Epithelial cell of proximal tubule (primary cell): Measurements from ENCODE around the gene ZNF555. TPM values are rescaled to one million over a fixed set of nuclear protein-coding genes. Genes with fewer than 3 reads are reported as not detected.

Experiments
- DNase-seq: peaks from one replicate; pipeline ENCODE4 v3.0.0-alpha.2; 2011; ENCODE audit warnings: low read depth
- H3K4me3 ChIP-seq: 2 replicates; pipeline ENCODE4 v1.5.1; 2011; ENCODE audit warnings: low read depth, mild to moderate bottlenecking, low read length
- CTCF ChIP-seq: conservative IDR thresholded peaks from 2 replicates; pipeline ENCODE4 v1.5.1; 2012; ENCODE audit warnings: low read depth, mild to moderate bottlenecking, low read length
- total RNA-seq: library from RNA; depleted of rRNA; stranded (reverse); fragments of >200 nt; gene quantifications from 2 replicates; pipeline ENCODE4 v1.2.3, GENCODE V29; 2015

The ZNF555 gene
- total RNA-seq, 1 donor from 2014 or later = 2.9 TPM

GRCh38 chr19:2906631-2907195 is 65.4 kb downstream of the ZNF555 start:
- H3K4me3 ChIP-seq = no peak overlapping the region
- DNase-seq = no peak
- TF ChIP-seq CTCF = no peak

Other genes with a start within 250 kb of the ZNF555 start
- 0.06 TPM in 1 of 2 replicates, not detected in the other for gene GNG7, start 138.8 kb upstream of the ZNF555 start, total RNA-seq
- gene DIRAS1, start 120.1 kb upstream of the ZNF555 start, total RNA-seq = 0.94 TPM in 1 of 2 replicates, not detected in the other
- gene SLC39A3, start 101.5 kb upstream of the ZNF555 start, total RNA-seq = 42.4 and 53.1 TPM in 2 replicates
- 106 and 113 TPM in 2 replicates for gene SGTA, start 58.2 kb upstream of the ZNF555 start, total RNA-seq
- gene THOP1, start 56.0 kb upstream of the ZNF555 start, total RNA-seq = 148 and 204 TPM in 2 replicates
- 1.9 and 2.5 TPM in 2 replicates for gene ZNF554, start 21.6 kb upstream of the ZNF555 start, total RNA-seq
- 0.06 TPM in 1 of 2 replicates, not detected in the other for gene ZNF556, start 25.9 kb downstream of the ZNF555 start, total RNA-seq
- 2.7 and 4.5 TPM in 2 replicates for gene ZNF57, start 59.5 kb downstream of the ZNF555 start, total RNA-seq
- gene ZNF77, start 103.5 kb downstream of the ZNF555 start, total RNA-seq = 1.6 and 2.6 TPM in 2 replicates
- gene TLE6, start 136.1 kb downstream of the ZNF555 start, total RNA-seq = 0.58 and 1.0 TPM in 2 replicates
- gene TLE2, start 187.8 kb downstream of the ZNF555 start, total RNA-seq = 1.6 and 2.9 TPM in 2 replicates
- 238 and 310 TPM in 2 replicates for gene TLE5, start 221.0 kb downstream of the ZNF555 start, total RNA-seq